GM12801 (cell line): ENCODE results near the gene RNF41.

ENCODE experiments used
- TF ChIP-seq, protein P1 (sequence below): IDR thresholded peaks from one replicate; pipeline ENCODE4 v1.5.1; 2011; ENCODE audit warnings: control low read depth; ENCODE audit not compliant: insufficient read length; ENCODE audit errors: extremely low read depth

RNF41 gene

GRCh38 chr12:56221757-56222530 lies at the start of gene RNF41:
TSS of gene RNF41 (minus strand) at chr12:56221922. CDS start at chr12:56214047, 7,875 bp downstream.
- TF ChIP-seq, protein P1, sequence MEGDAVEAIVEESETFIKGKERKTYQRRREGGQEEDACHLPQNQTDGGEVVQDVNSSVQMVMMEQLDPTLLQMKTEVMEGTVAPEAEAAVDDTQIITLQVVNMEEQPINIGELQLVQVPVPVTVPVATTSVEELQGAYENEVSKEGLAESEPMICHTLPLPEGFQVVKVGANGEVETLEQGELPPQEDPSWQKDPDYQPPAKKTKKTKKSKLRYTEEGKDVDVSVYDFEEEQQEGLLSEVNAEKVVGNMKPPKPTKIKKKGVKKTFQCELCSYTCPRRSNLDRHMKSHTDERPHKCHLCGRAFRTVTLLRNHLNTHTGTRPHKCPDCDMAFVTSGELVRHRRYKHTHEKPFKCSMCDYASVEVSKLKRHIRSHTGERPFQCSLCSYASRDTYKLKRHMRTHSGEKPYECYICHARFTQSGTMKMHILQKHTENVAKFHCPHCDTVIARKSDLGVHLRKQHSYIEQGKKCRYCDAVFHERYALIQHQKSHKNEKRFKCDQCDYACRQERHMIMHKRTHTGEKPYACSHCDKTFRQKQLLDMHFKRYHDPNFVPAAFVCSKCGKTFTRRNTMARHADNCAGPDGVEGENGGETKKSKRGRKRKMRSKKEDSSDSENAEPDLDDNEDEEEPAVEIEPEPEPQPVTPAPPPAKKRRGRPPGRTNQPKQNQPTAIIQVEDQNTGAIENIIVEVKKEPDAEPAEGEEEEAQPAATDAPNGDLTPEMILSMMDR, result no peak

DNA sequence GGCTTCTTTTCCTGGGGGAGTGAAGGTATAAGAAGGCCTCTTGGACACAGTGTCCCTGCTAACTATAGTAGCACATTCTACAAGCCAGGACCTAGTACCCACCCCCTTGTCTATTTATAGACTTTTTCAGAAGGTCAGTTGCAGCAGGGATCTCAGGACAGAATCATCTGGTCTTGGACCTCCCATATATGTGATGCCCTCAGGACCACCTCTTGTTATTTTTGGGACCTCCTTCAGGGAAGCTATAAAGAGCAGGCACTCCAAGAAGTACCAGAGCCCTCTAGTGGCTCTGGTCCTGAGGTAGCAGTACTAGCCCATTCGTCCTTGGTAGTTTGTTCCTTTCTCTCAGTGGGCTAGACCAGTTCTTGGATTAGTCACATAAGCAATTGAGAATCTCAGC lies 49.3 kb upstream of the RNF41 start:
- TF ChIP-seq, protein P1, result no peak

GRCh38 chr12:56267443-56268071 lies 45.8 kb upstream of the RNF41 start:
- TF ChIP-seq, protein P1, result no peak

- TF ChIP-seq, protein P1, result no peak
Measured at GRCh38 chr12:56266693-56267442, 45.1 kb upstream of the RNF41 start, which contains the start of gene COQ10A. TSS of gene COQ10A (plus strand) at chr12:56266942. CDS start at chr12:56267119, 177 bp downstream.

DNA sequence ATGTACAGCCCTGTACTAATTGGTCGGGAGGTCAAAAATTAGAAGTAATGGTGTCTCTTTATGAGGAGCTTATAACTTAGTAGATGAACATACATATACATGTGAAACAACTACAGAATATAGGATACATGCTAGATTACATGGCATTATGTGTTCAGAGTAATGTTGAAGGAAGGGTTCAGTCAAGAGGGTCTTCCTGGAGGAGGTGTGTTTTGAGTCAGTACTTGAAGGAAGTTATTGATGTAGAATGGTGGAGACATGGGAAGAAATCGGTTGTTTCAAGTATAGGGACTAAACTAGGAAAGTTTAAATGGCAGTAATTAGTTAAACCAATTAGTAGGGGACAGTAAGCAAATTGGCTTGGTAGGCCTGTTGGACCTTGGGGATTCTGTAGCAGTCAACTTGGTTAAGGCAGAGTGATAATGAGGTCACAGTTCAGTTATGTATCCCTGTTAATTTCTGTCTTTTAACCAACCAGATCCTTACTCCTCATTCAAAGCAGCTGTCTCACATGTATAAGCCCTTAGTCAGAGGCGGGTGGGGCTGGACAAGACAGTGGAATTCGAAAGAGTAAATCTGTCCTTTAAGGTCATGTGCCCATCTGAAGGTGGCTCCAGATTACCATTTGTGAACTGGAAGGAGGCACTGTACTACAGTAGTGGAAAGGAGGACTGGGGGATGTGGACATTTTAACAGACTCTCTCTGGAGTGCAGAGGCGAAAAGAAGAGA lies 39.9 kb upstream of the RNF41 start:
- TF ChIP-seq, protein P1, result no peak

DNA sequence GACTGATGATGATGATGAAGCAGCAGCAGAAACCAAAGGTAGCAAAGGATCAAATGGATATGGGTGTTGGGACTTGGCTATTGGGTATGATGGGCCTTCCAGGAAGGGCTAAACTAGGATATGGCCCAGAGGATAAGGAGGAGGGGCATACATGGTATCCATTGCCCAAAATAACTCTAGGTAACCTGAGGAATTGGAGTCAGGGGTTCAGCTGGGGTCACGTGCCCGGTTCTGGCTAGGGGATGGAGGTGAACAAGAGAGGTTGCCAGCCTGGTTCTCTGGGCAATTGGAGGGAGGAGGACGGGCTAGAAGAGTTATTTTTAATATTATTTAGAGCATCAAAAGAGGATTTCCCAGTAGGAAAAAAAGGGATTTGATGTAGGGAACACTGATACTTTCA lies 39.2 kb upstream of the RNF41 start:
- TF ChIP-seq, protein P1, result no peak

GRCh38 chr12:56260380-56260779 lies 38.7 kb upstream of the RNF41 start:
- TF ChIP-seq, protein P1, result no peak
